Measurements from ENCODE around the gene MMP19. TPM values are rescaled to one million over a fixed set of nuclear protein-coding genes. Genes with fewer than 3 reads are reported as not detected.

Gene MMP19
- total RNA-seq, 1 donor from 2014 or later = 0.53 TPM

DNA sequence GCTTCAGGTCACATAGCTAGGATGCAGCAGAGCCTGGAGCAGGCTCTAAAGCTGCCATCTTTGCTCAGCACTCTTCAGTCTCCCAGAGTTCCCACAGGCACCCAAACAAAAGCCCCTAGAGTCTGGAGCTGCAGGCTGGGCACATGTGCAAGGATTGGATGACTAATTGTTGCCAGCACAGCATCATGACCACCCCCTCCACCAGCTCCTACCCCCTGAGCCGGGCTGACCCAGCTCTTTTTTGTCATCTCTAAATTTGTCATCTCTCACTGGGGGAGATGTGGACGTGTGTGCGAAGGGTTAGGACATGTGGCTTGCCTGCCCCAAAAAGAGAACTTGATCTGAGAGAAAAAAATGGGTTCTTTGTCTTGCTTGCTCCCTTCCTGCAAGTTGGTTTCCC is 4.3 kb upstream of the MMP19 start:
- Histone ChIP-seq H3K36me3 (ENCODE audit: control insufficient read depth, insufficient read depth, low read length) (no peaks in the 10 kb centered on the region), H3K4me3 (ENCODE audit: low read depth, low read length) (no peak overlapping the region), H3K27me3 (ENCODE audit: control insufficient read depth, insufficient read depth, low read length) (no peaks in the 10 kb centered on the region)
- FAIRE-seq (no peak), DNase-seq (ENCODE audit: low read depth) (peak; percentile 63)
- TF ChIP-seq, protein P1, sequence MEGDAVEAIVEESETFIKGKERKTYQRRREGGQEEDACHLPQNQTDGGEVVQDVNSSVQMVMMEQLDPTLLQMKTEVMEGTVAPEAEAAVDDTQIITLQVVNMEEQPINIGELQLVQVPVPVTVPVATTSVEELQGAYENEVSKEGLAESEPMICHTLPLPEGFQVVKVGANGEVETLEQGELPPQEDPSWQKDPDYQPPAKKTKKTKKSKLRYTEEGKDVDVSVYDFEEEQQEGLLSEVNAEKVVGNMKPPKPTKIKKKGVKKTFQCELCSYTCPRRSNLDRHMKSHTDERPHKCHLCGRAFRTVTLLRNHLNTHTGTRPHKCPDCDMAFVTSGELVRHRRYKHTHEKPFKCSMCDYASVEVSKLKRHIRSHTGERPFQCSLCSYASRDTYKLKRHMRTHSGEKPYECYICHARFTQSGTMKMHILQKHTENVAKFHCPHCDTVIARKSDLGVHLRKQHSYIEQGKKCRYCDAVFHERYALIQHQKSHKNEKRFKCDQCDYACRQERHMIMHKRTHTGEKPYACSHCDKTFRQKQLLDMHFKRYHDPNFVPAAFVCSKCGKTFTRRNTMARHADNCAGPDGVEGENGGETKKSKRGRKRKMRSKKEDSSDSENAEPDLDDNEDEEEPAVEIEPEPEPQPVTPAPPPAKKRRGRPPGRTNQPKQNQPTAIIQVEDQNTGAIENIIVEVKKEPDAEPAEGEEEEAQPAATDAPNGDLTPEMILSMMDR (IDR thresholded peaks at IDR 0.05; ENCODE audit: insufficient read depth, low read length, severe bottlenecking) = no peak

- FAIRE-seq = no peak
- no peaks in the 10 kb centered on the region for H3K36me3 ChIP-seq (ENCODE audit: control insufficient read depth, insufficient read depth, low read length)
- TF ChIP-seq, protein P1 (IDR thresholded peaks at IDR 0.05; ENCODE audit: insufficient read depth, low read length, severe bottlenecking) = no peak
- H3K27me3 ChIP-seq (ENCODE audit: control insufficient read depth, insufficient read depth, low read length) = no peaks in the 10 kb centered on the region
- no peak overlapping the region for H3K4me3 ChIP-seq (ENCODE audit: low read depth, low read length)
- DNase-seq (ENCODE audit: low read depth) = no peak
These were observed 3.2 kb upstream of the MMP19 start for GRCh38 chr12:55845785-55846496.

DNA sequence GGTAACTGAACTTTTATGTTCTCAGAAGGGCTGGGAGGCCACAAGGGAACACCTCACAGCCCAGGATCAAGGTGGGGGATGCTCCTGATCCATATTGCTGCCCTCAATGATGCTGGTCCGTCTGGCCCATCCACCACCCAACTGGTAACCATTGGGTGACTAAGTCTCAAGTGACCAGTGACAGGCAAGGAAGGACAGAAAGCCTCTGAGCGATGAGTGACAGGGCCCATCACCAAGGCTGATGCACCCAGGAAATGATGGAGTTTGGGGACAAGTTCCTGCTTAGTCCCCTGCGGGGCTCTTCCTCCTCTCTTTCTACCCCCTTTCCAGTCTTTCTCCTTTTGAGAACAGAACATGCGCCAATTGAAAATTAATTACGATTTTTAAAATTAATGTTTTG is 2.6 kb upstream of the MMP19 start:
- Histone ChIP-seq H3K27me3 (ENCODE audit: control insufficient read depth, insufficient read depth, low read length) (no peaks in the 10 kb centered on the region), H3K36me3 (ENCODE audit: control insufficient read depth, insufficient read depth, low read length) (no peaks in the 10 kb centered on the region), H3K4me3 (ENCODE audit: low read depth, low read length) (no peak overlapping the region)
- TF ChIP-seq, protein P1 (IDR thresholded peaks at IDR 0.05; ENCODE audit: insufficient read depth, low read length, severe bottlenecking) = no peak
- DNase-seq (ENCODE audit: low read depth) = no peak
- no peak for FAIRE-seq

DNA sequence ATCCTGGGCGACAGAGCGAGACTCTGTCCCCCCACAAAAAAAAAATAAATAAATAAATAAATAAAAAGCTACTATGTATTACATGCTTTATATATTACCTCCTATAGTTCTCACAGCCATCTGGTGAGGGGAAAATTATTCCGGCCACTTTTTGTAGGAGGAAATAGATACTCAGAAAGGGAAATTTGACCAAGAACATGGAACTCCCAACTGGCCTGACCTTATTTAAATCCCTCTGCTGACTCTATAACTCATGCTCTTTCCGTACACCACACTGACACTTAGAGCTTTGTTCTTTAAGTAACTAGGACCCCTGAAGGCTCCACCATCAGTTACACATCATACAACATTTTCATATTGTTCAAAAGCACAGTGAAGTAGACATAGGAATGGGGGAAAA is 2.2 kb upstream of the MMP19 start:
- Histone ChIP-seq H3K27me3 (ENCODE audit: control insufficient read depth, insufficient read depth, low read length) (no peaks in the 10 kb centered on the region), H3K36me3 (ENCODE audit: control insufficient read depth, insufficient read depth, low read length) (no peaks in the 10 kb centered on the region), H3K4me3 (ENCODE audit: low read depth, low read length) (no peak overlapping the region)
- FAIRE-seq (no peak), DNase-seq (ENCODE audit: low read depth) (no peak)
- TF ChIP-seq, protein P1 (IDR thresholded peaks at IDR 0.05; ENCODE audit: insufficient read depth, low read length, severe bottlenecking) = no peak

- DNase-seq (ENCODE audit: low read depth) = no peak
- no peak overlapping the region for H3K4me3 ChIP-seq (ENCODE audit: low read depth, low read length)
- no peaks in the 10 kb centered on the region for H3K36me3 ChIP-seq (ENCODE audit: control insufficient read depth, insufficient read depth, low read length)
- TF ChIP-seq, protein P1 (IDR thresholded peaks at IDR 0.05; ENCODE audit: insufficient read depth, low read length, severe bottlenecking) = no peak
- no peaks in the 10 kb centered on the region for H3K27me3 ChIP-seq (ENCODE audit: control insufficient read depth, insufficient read depth, low read length)
- FAIRE-seq = no peak
These were observed 695 bp upstream of the MMP19 start for GRCh38 chr12:55843431-55843830.
